GM19463 (cell line): ENCODE data around the gene ITGA8.
"Not testable (repeated sequence)": the region's sequence is repeated elsewhere in the genome, so short reads cannot be mapped to it uniquely, and the experiment has no call there.

Experiments used
- ATAC-seq: cut with Tn5 transposase; IDR thresholded peaks from one replicate; pipeline ENCODE4 v1.9.1; 2021; ENCODE audit warnings: mild to moderate bottlenecking, moderate library complexity; ENCODE audit not compliant: unreplicated experiment

The ITGA8 gene

DNA sequence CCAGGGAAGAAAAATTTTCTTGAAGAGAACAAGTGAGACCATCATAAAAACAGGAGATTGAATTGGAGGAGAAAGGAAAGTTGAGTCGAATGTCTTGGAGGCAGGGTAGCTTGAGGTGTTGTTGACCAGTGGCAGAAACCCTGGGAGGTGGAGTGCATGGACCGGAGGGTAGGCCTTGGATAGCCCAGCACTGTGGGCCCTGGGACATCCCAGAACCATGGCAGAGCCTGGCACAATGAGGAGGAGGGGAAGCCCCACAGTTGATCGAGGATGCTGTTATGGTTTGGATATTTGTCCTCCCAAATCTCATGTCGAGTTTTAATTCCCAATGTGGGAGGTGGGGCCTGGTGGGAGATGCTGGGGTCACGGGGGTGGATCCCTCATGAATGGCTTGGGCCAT is 157.1 kb downstream of the ITGA8 start:
- no peak for ATAC-seq

DNA sequence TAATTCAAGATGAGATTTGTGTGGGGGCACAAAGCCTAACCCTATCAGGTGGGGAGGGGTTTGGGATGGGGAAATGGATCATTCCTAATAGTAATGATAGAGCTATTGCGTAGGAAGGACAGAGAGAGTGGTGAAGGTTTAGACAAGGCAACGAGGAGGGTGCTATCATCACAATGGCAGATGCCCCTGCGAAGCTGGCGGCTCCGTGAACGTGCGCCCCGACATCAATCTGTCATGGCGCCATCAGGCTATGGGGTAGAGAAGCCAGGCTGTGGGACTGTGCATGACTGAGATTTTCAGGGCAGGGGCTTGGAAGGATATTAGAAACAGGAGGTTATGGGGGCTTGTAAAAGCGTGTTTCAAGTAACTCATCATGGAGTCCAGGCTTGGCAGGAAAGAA is 157.6 kb downstream of the ITGA8 start:
- no peak for ATAC-seq

DNA sequence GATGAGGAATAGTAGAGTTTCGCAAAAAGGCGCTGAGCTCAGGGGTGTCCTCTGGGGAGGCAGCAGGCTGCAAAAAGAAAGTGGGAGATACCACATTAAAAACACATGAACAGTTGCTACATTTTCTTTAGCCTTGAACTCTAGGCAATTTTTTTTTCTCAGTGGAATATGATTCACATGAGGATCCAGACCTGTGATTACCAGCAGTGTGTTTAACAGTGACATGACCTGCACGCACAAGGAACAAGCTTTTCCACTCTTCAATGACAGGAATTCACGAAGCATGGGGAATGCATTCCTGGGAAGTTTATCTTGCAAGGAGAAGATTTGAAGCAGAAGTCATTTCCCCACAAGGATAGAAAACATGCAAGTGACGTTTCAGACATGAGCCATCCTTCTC is 161.6 kb downstream of the ITGA8 start:
- no peak for ATAC-seq

DNA sequence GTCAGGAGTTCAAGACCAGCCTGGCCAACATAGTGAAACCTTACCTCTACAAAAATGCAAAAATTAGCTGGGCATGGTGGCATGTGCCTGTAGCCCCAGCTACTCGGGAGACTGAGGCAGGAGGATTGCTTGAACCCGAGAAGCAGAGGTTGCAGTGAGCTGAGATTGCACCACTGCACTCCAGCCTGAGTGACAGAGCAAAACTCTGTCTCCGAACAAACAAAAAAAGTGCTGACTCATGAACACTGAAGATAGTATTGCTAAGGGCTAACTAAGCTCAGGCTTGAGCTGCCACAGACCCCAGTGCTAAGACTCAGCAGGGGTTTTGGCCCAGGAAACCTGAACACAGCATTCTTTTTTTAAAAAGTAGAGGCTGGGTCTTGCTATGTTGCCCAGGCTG is 162.6 kb downstream of the ITGA8 start:
- not testable (repeated sequence) for ATAC-seq

DNA sequence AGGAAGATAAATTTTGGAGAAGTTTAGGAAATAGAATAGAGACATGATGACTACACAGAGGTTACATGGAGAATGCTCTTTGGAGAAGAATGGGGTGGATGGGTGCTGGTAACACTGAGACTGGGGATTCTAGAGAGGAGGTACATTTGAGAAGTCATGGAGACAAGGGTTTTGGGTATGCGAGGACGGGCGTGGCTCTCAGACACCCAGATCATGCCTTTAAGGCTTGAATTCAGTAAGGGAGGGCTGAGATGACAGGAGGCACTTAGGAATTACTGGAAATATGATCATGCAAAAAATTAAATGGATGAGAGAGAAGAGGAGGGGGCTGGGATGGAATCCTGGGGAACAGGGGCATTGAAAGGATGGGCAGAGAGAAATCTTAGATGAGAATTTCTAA is 168.8 kb downstream of the ITGA8 start:
- no peak for ATAC-seq

DNA sequence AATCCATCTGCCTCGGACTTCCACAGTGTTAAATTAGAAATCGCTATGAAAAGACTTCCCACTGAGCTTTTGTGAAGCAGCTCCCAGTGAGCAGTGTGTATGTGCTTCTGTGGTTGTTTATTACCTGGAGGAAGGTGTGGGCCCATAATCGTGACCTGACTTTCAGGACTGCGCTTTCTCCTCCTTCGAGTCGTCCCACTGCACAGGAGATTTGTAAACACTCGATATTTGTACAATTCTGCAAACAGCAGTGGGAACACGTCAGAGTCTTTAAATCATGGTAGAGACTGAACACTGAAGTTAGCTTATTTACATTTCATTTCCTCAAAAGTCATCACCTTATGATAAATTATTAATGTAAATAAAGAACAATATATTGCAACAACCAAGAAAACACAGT is 171.4 kb downstream of the ITGA8 start:
- no peak for ATAC-seq

DNA sequence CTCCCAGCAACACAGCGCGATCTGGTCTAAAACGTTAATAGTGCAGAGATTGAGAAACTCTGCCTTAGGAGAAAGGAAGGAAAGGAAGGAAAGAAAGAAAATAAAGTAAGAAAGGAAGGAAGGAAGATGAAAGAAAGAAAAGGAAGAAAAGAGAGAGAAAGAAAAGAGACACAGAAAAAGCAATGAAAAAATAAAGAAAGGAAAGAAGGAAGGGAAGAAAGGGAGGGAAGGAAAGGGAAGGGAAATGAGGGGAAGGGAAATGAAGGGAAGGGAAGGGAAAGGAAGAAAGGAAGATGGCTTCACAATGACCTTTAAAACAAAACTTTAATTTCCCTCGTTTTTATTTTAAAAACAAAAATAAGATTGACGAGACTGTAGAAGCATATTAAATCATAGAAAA is 173.1 kb downstream of the ITGA8 start:
- no peak for ATAC-seq

DNA sequence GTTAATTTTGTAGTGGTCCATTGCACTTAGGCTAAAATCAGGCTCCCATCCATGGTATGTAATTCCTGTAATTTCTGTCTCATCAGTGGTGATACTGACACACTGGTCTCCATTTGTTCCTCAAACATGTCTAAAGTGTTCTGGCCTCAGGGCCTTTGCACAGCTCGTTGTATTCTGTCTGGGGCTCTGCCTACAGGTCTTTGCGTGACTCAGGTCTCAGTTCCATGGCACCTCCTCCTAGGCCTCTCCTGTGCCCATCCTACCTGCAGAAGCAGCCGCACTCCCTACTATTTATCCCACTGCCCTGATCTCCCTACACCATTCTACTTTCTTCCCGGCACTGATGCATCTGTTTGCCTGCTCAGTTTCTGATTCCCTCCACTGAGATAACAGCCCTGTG is 173.8 kb downstream of the ITGA8 start:
- ATAC-seq = no peak

DNA sequence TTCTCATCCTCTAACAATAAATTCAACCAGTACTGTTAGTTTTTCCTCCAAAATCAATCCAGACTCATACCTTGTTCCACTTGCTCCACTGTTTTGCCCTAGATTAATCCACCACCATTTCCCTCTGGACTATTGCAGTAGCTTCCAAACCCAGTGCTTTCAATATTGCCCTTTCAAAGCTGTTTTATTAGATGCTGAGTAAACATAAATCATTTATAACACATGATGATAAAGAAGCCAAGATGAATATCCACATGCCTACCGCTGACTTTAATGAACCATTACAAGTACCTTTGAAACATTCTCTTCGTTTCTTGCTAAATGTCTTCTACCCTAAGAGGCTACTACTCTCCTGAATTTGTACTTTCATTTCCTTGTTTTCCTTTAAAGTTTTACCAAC is 174.5 kb downstream of the ITGA8 start:
- ATAC-seq = no peak

DNA sequence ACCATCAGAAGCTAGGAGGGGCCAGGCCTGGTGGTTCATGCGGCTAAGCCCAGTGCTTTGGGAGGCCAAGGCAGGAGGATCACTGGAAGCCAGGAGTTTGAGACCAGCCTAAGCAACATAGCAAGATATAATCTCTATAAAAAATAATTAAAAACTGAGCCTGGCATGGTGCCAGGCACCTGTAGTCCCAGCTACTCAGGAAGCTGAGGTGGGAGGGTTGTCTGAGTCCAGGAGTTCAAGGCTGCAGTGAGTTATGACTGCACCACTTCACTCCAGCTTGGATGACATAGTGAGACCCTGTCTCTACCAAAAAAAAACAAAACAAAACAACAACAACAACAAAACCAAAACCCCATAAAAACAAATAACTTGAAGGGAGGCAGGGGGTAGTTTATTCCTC is 175.7 kb downstream of the ITGA8 start:
- ATAC-seq = no peak

DNA sequence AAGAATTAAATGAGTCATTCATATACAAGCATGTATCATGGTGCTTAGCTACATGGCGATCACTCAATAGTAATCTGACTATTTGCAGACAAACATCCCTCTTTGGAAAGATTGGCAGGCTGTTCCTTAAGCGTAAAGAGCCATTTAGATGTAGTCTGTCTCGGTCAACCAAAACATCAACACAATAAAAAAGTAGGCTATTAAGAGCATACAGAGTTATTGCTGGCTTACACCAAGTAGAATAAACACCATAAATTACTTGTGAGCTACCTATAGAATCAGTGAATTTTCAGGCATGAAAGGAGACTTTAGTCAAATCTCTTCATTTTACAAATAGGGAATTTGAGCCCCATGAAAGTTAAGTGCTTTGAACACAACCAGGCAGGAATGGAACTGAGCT is 176.9 kb downstream of the ITGA8 start:
- ATAC-seq = no peak

DNA sequence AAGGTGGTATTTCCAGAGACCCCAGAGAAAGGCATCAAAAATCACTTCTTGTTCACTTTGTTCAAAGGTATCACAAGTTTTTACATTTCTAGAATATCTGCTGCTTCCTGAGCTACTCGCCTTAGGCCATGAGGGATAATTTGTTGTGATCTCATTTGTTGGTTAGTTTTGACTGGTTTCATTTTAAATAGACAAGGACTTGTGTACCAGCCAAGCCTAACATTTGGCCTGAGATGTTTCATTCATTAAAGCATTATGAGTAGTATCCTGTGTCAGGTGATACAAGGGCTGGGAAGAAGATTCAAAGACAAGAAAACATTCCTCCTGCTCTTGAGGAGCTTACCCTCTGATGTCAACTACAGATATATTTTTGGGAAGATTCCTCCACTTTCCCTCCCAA is 178.3 kb downstream of the ITGA8 start:
- ATAC-seq = no peak

DNA sequence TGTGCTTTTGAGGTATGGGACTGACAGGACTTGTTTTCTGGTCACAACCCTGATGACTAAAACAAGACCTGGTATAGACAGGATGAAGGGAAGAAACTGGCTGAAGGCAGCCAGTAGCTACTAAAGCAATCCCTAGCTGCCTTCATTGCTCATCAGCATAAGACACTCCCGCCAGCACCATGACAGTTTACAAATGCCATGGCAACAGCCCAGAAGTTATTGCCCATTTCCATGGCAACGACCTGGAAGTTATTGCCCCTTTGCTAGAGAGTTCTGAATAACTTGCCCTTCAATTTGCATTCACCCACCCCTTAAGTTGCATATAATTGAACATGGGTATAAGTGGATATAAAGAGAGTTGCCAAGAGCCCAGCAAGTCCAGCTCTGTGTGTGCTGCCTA is 179.0 kb downstream of the ITGA8 start:
- no peak for ATAC-seq

DNA sequence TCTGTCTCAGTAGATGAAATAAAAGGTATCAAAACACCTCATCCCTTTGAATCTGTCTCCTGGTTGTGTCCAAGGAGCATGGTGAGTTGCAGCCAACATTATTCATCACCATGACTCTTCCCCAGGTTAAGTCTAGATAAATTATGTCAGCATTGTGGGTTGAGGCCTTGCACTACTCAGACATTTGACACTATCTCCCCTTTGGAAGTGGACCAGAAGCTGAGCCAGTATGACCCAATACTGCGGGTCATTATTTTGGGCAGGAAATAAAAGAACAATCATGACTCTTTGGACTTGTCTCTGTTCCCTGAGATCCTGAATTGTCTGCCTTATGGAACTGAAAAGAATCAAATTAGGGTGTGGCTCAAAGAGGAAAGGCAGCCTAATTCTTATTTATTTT is 180.5 kb downstream of the ITGA8 start:
- no peak for ATAC-seq

DNA sequence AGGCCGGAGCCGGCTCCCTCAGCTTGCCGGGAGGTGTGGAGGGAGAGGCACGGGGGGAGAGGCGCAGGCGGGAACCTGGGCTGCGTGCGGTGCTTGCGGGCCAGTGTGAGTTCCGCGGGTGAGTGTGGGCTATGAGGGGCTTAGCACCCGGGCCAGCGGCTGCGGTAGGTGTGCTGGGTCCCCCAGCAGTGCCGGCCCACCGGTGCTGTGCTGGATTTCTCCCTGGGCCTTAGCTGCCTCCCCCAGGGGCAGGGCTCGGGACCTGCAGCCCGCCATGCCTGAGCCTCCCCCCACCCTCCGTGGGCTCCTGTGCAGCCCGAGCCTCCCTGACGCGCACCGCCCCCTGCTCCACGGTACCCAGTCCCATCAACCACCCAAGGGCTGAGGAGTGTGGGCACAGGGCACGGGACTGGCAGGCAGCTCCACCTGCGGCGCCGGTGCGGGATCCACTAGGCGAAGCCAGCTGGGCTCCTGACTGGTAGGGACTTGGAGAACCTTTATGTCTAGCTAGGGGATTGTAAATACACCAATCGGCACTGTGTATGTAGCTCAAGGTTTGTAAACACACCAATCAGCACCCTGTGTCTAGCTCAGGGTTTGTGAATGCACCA is 184.7 kb downstream of the ITGA8 start:
- not testable (repeated sequence) for ATAC-seq

DNA sequence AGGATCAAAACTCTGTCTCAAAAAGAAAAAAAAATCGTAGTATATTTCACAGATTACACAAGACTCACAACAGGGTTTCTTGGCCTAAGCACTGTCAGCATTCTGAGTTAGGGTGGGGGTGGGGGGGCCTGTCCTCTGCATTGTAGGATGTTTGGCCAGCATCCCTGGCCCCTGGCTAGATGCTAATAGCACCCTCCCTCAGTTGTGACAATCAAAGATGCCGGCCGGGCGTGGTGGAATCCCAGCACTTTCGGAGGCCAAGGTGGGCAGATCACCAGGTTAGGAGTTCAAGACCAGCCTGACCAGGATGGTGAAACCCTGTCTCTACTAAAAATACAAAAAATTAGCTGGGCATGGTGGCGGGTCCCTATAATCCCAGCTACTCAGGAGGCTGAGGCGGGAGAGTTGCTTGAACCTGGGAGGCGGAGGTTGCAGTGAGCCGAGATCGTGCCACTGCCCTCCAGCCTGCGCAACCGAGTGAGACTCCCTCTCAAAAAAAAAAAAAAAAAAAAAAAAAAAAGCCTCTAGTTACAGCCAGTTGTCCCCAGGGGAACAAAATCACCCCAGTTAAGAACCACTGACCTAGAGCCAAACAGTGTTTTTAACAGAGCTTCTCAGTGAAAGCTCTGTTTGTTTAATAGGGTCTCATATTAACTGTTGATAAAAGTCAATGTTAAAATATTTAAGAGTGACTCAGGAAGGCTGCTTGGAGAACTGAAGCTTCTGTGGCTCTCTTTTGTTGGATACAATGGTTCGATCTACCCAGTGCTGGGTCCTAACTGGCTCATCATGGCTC is 187.6 kb downstream of the ITGA8 start:
- ATAC-seq = no peak

DNA sequence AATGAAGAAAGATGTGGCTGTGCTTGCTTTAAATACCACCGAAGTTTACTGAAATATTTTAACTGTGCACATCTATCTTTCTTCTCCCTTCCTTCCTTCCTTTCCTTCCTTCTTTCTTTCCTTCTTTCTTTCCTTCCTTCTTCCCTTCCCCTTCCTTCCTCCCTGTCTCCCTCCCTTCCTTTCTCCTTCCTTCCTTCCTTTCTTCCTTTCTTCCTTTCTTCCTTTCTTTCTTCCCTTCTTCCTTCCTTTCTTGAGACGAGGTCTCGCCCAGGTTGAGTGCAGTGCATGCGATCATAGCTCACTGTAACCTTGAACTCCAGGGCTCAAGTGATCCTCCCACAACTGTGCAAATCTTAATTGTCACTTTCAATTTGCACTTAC is 190.9 kb downstream of the ITGA8 start:
- no peak for ATAC-seq

DNA sequence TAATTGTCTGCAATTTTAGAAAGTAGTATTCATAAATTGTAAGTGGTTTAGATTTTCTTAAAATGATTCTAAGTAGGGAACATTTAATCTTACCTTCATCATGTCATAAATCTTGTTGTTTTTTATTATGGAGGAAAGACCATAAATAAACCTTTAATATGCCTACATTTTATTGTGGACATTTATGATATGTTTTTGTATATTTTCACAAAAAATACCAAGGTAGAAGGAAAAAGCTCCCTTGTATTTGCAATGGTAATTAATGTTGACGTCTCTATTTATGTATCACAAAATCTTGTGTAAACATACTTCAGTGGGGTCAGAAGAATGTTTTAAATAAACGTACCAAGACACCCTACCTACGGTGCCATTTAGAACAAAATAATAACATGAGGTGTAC is 193.0 kb downstream of the ITGA8 start:
- ATAC-seq = no peak

DNA sequence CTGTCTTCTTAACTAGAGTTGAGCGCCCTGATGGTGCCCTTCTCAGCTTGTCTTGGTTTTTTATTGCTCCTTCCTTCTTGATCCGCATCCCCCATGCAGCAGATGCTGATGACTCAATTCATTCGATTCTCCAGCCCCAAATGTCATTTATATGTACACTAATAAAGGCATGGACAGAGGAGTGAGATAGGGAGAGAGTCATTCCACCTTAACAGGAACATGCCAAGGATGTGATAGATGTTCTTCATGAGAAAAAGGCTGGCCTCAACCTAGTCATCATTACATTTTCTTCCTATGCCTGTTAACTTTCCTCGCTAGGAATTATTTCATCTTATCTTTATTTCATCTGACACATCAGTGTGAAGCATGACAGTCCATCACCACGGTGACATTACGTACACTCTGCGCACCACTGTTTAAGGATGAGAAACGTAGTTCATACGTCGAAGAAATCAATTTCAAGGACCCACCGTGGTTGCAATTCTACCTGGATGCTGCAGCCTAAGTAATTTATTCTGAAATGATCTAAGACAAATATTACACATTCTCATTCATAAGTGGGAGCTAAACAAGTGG is 198.3 kb downstream of the ITGA8 start:
- ATAC-seq = no peak

DNA sequence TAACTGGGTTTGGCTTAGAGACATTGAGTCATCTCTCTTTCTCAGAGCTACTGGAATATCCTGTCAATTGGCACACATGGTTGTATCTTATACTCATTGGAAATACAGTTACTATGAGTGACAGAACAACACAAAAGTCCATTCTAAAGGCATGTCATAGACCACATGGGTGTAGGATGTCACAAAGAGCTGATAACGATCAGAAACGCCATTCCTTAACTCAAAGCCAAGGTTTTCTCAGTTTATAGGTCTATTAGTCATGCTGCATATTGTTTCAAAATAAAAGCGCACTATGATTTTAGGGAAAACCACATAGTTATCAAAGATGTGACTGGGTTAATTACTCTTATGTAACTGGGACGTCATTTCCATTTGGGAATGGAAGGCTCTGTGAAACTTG is 201.5 kb downstream of the ITGA8 start:
- ATAC-seq = no peak

DNA sequence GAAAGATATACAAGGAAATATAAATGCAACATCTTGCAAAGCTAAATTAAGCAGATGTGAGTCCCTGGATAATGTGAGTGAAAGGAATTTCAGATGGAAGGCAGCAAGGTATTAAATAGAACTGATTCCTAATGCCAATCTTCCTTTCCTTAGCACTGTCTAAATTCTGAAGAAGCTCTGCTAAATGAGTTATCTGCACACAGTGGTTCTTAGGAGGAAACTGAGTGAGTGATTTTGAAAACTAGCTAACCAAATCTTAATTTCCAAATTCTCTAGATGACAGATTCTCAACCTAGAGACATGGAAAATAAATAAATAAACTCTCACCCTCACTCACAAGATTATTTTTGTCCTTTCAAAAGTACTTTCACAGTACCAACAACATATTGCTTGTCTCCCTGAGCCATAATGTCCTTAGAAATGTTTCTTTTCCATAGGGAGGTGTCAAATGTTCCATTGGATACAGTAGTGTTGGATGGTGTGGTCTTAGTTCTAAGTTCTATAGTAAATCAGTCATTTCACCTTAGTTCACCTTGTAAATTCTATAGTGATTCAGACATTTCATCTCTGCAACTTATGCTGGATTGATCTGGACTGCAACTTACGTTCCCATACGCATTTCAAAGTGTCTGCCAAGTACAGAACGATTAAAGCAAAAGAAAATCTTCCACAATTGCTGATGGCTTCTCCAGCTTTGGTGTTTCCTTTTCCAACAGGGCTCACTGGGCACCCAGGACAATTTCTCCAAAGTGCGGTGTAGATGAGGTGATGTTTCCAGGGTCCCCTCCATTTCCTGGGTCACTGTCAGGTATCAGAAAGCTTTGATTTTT is 203.3 kb downstream of the ITGA8 start:
- ATAC-seq = no peak

DNA sequence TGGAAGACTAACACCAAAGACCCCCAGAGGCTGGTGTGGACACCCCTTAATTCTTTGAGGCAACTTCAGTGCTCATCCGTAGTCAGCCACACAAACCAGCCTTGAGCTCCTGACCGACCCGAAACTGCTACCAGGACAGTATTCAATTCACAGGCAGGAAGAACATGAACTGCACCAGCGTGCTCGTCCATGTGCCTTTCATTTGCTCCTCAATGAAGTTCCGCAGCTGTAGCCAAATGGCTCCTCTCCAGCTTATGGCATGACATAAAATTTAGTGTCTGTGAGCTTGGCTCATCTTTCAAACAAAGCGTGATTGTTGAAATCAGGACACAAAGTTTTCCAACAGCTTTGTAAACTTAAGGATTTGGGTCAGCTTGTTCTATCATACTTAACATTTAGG is 204.5 kb downstream of the ITGA8 start:
- ATAC-seq = no peak
